ENCODE data around the gene CDC7.

DNA sequence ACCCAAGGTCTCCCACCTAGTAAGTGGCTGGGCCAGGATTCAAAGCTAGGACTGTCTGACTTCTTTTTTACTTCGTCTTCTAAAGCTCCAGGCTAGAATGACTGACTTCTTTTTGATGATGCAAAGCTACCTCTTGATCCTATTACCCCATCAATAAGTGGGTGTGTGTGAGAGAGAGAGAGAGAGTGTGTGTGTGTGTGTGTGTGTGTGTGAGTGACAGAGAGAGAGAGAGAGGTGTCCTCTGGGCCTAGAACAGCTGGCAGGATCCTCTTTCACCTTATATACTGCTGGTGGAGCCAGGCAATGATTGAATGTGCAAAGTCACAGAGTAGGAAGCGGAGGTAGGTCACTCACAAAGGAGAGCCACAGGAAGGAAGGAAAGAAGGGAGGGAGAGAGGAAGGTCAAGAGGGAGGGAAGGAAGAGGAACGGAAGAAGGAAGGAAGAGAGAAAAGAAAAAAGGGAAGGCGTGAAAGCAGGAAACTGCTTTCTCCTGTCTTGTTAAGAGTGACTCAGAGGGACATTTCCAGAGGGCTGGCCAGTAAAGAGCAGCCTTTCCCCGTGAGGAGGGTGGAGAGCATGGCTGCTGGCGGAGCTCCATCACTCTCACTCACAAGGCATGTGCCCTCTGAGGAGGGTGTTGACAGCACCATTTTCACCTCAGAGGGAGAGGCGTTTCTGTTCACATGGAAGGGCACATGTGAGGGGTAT is 68.9 kb downstream of the CDC7 start:
- TF ChIP-seq, protein P1, sequence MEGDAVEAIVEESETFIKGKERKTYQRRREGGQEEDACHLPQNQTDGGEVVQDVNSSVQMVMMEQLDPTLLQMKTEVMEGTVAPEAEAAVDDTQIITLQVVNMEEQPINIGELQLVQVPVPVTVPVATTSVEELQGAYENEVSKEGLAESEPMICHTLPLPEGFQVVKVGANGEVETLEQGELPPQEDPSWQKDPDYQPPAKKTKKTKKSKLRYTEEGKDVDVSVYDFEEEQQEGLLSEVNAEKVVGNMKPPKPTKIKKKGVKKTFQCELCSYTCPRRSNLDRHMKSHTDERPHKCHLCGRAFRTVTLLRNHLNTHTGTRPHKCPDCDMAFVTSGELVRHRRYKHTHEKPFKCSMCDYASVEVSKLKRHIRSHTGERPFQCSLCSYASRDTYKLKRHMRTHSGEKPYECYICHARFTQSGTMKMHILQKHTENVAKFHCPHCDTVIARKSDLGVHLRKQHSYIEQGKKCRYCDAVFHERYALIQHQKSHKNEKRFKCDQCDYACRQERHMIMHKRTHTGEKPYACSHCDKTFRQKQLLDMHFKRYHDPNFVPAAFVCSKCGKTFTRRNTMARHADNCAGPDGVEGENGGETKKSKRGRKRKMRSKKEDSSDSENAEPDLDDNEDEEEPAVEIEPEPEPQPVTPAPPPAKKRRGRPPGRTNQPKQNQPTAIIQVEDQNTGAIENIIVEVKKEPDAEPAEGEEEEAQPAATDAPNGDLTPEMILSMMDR (IDR thresholded peaks at IDR 0.05) = no peak
- no peak for TF ChIP-seq EZH2 (IDR thresholded peaks at IDR 0.05; ENCODE audit: borderline replicate concordance, insufficient read depth, low read depth, low read length, poor library complexity, severe bottlenecking)

All from B cell (primary cell).